Measurements from ENCODE around the gene SUMO4. TPM values are rescaled to one million over a fixed set of nuclear protein-coding genes. Genes with fewer than 3 reads are reported as not detected.
A peak's percentile ranks its signal among the peaks of the same experiment; 100 is the strongest.

SUMO4 gene
- total and polyA plus RNA-seq, 9 of the 15 experiments (the other 6 are each of a cell fraction or from before 2014, with no cell fraction given) = 0.20 to 1.9 (median 0.50) TPM; not detected in 2

- Histone ChIP-seq H4K20me1 (replicated peaks; ENCODE audit: control insufficient read depth, insufficient read depth, low read length) (no peaks in the 10 kb centered on the region), H2AFZ (ENCODE audit: low read depth, low read length) (no peak overlapping the region), H3K4me2 (ENCODE audit: insufficient read depth, low read length) (no peak overlapping the region), H3K4me1 (replicated peaks in 1 of 2; ENCODE audit: control insufficient read depth in 2 of 2, insufficient read depth in 2 of 2, low read length in 2 of 2) (no peaks in the 10 kb centered on the region), H3K9ac (ENCODE audit: insufficient read depth in 1 of 2, low read depth in 2 of 2, low read length in 2 of 2) (no peak overlapping the region), H3K79me2 (ENCODE audit: control insufficient read depth, insufficient read depth, low read length) (no peaks in the 10 kb centered on the region), H3K27ac (ENCODE audit: extremely low read depth, low read depth, low read length) (no peak overlapping the region), H3K9me3 (replicated peaks; ENCODE audit: control insufficient read depth, insufficient read depth, low read depth, low read length) (no peaks in the 10 kb centered on the region), H3K36me3 (ENCODE audit: control insufficient read depth, insufficient read depth, low read length) (peaks cover 19% of the 10 kb centered on the region; the same call in 2 of the 3 replicates), H3K27me3 (ENCODE audit: control insufficient read depth in 2 of 2, insufficient read depth in 2 of 2, low read length in 2 of 2) (no peaks in the 10 kb centered on the region), H3K9me1 (ENCODE audit: control insufficient read depth, insufficient read depth, low read length) (no peaks in the 10 kb centered on the region), H3K4me3 (no peak overlapping the region)
- no peak for TF ChIP-seq ARID2 (IDR thresholded peaks at IDR 0.05)
- TF ChIP-seq FOXK2 (conservative IDR thresholded peaks at IDR 0.05 in 1 of 2, IDR thresholded peaks at IDR 0.05 in 1 of 2; ENCODE audit: low read depth in 2 of 2) = no peak
- CTCF ChIA-PET (ENCODE audit: low intra/inter-chr PET ratio) = no interaction called here
- no TSS peak for BruUV-seq (replicated peaks)
- FAIRE-seq (no peak), ATAC-seq (no peak), DNase-seq (ENCODE audit: extremely low read depth in 1 of 4, low spot score in 3 of 4) (no peak)
- POLR2A ChIA-PET = interaction anchor here (0.6 kb wide), 1 partner anchor 135 kb away, joined by 3 read pairs; no protein-coding TSS in a partner anchor
- in situ Hi-C loops (cut with MboI) = no loop called here
- WGBS (ENCODE audit: insufficient coverage, low coverage, missing lambda C conversion rate) = 85% methylated on average over 3 of the region's 3 CpGs
- intact Hi-C loops (cut with micrococcal nuclease) = loop anchor here (5.0 kb wide), 1 partner anchor 92 kb away; the partner anchor contains the start of gene TAB2
Observed at GRCh38 chr6:149409617-149410016, 9.6 kb downstream of the SUMO4 start.

GRCh38 chr6:149410557-149410956 lies 10.5 kb downstream of the SUMO4 start:
- CTCF ChIA-PET (ENCODE audit: low intra/inter-chr PET ratio) = no interaction called here
- intact Hi-C loops (cut with micrococcal nuclease) (no loop called here), in situ Hi-C loops (cut with MboI) (no loop called here)
- no peak overlapping the region for H2AFZ ChIP-seq (ENCODE audit: low read depth, low read length)
- no peaks in the 10 kb centered on the region for H3K79me2 ChIP-seq (ENCODE audit: control insufficient read depth, insufficient read depth, low read length)
- no peaks in the 10 kb centered on the region for H3K9me3 ChIP-seq (replicated peaks; ENCODE audit: control insufficient read depth, insufficient read depth, low read depth, low read length)
- H3K4me1 ChIP-seq (replicated peaks in 1 of 2; ENCODE audit: control insufficient read depth in 2 of 2, insufficient read depth in 2 of 2, low read length in 2 of 2) = no peaks in the 10 kb centered on the region
- no peak overlapping the region for H3K4me3 ChIP-seq
- FAIRE-seq (no peak), DNase-seq (ENCODE audit: extremely low read depth in 1 of 4, low spot score in 3 of 4) (no peak), ATAC-seq (no peak)
- H3K27ac ChIP-seq (ENCODE audit: extremely low read depth, low read depth, low read length) = no peak overlapping the region
- H3K9me1 ChIP-seq (ENCODE audit: control insufficient read depth, insufficient read depth, low read length) = no peaks in the 10 kb centered on the region
- H4K20me1 ChIP-seq (replicated peaks; ENCODE audit: control insufficient read depth, insufficient read depth, low read length) = no peaks in the 10 kb centered on the region
- no peak overlapping the region for H3K4me2 ChIP-seq (ENCODE audit: insufficient read depth, low read length)
- TSS peak; percentile 17 for BruUV-seq (replicated peaks)
- TF ChIP-seq JUND (IDR thresholded peaks at IDR 0.05; ENCODE audit: borderline replicate concordance, low read depth, low read length) = no peak
- TF ChIP-seq JUND (tag; IDR thresholded peaks at IDR 0.05; ENCODE audit: borderline replicate concordance, low read depth, low read length) = no peak
- H3K27me3 ChIP-seq (ENCODE audit: control insufficient read depth in 2 of 2, insufficient read depth in 2 of 2, low read length in 2 of 2) = no peaks in the 10 kb centered on the region
- POLR2A ChIA-PET = interaction anchor here (0.7 to 1.3 kb wide), 3 partner anchors 9 to 17 kb away, joined by 3 to 4 read pairs (median 3); no protein-coding TSS in a partner anchor
- H3K9ac ChIP-seq (ENCODE audit: insufficient read depth in 1 of 2, low read depth in 2 of 2, low read length in 2 of 2) = no peak overlapping the region
- H3K36me3 ChIP-seq (ENCODE audit: control insufficient read depth, insufficient read depth, low read length) = peaks cover 19% of the 10 kb centered on the region; the same call in 2 of the 3 replicates

Measured in K562 (cell line).